Stimulated activated CD8-positive, alpha-beta memory T cell treated with anti-CD3 and anti-CD28 coated beads, Interleukin-4, amount 100 ng/mL, for 4 hours (primary cell): ENCODE results near the gene TTYH3.
"Not testable (repeated sequence)": the region's sequence is repeated elsewhere in the genome, so short reads cannot be mapped to it uniquely, and the experiment has no call there.

Source experiments
- DNase-seq, 2 donors: peaks; one replicate each; pipeline ENCODE4 v3.0.0-alpha.2; 2020; ENCODE audit warnings: low read depth in 2 of 2, low spot score in 1 of 2

Gene TTYH3

DNA sequence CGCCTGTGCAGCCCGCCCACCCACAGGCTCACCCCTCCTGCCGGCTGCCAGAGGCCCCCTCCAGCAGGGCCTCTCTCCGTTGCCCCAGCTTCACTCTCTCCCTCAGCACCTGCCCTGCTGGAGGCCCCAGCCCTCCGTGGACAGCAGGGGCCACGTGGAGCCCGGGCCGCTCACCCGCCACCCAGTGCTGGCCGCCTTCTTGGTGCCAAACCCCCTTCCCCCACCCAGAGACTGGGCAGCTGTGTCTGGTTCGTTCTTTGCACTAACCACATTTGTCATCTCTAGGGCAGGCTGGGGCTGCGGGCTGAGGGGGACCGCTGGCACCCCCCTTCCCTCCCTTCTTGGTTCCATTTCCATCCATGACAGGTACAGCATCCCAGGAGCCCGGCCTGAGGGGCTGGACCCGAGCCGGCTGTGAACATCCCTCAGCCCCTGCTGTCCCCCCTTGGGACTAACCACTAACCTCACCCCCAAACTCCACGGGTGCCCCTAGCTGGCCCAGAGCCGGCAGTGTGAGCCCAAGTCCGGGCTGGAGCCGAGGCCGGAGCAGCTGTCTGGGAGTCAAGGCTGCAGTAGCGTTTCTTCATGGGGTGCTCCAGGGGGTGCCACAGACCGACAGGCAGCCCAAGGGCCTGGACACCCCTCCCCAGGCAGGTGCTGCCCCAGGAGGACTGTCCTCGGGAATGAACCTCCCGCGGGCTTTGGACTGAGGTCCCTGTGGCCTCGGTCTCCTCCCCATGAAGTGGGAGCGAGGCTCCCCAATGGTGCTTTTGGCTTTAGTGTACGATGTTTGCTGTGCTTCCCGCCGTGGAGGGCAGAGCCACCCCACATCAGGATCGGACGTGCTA, 30.7 kb downstream of the TTYH3 start:
- no peak for DNase-seq

DNA sequence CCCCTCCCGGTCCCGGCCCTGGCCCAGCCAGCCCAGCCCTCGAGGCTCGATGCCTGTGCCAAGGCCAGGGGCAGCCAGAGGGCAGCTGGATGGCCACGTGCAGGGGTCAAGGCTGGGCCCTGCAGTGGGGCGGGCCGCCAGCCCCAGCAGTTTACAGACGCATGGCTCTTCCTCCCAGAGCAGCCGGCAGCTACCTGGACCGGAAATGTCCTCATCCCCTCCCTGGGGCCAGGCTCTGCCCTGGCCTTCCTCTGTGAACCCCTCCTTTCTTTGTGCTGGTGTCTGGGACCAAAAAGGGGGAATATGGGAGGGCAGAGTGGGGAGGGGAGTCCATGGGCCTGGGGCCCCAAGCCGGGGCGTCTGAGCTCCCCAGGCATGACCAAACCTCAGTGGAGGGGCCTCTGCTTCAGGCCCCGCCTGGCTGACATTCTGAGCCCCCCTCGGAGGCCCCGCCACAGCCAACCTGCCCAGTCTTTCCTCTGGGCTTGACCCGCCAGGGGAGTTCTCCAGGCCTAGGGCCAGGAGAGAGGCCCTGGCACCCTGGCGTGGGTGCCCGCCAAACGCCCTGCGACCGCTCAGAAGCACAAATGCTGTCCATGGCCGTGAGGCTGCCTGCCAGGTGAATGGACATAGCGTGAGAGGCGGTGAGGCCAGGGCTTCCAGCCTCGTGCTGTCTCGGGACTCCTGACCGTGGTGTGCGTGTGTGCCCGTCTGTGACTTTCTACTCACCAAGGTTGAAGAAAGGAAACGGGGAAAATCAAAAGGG, 31.5 kb downstream of the TTYH3 start:
- no peak for DNase-seq

DNA sequence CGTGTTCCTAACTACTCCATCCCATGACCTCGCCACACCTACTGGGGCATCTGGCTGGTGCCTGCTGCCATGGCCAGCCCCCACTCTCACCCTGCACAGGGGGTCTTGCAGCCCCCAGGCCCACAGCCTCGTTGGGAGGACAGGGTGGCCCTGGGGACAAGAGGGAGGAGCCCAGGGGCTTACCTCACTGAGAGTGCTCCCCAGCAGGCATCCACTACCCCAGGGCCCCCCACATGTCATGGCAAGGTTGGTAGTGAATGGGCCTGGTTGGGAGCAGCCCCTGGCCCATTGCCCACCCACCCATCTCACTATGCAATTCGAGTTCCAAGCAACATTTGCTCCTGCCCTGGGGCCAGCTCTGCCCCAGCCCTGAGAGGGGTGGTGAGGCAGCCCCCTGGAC, 32.2 kb downstream of the TTYH3 start:
- no peak for DNase-seq

DNA sequence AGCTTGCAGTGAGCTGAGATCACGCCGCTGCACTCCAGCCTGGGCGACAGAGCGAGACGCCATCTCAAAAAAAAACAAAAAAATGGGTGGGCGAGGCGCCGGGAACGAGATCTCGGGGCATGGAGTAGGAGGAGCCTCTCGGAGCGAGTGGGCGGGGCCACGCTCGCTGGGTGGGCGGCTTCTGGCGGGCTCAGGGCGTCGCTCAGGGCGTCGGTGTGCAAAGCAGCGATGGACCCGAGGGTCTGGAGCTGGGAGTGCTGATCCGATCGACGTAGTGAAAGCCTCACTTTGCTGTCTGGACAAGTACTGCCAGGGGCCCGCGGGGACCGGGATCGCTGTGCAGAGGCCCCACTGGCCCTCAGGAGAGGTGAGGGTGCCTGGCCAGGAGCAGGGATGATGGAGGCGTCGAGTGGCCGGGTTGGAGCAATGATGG, 33.6 kb downstream of the TTYH3 start:
- no peak for DNase-seq

DNA sequence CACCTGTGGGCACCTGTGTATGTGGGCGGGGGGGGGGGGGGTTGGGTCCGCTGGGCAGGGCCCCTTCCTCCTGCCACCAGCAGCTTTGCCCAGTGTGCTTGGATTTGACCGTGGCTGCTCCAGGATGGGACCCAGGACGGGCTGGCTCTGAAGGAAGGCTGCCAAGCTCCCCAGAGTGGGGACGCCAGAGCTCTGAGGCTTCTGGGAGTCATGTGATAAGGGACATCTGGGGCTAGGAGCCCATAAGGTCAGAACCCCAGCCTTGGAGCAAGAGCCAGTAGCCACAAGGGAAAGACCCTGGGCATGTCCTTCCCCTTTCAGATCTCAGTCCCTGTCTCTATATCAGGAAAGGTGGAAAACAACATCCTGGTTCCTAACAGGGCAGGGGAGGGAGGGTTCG, 34.4 kb downstream of the TTYH3 start:
- no peak for DNase-seq

DNA sequence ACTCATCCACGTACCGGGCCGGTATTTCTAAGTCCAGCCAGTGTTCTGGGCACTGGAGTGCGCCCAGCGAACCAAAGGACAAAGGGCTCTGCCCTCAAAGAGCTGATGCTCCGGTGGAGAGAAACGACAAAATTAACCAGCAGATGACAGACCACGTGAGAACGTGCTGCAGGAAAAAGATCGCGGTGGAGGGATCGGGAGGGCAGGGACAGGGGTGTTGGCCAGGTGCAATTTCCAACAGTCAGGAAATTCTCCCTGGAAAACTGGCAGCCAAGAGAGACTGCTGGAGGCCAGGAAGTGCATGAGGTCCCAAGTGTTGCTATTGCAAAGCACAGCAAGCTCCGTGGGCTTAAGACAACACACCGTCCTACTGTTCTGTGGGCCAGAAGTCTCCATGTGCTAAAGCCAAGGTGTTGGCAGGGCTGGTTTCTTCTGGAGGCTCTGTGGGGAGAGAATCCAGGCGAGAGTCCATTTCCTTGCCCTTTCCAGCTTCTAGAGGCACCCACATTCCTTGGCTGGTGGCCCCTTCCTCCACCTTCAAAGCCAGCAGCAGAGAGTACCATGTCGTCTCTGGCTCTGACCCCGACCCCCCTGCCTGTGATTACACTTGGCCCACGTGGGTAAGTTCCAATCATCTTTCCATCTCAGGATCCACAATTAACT, 34.9 kb downstream of the TTYH3 start:
- DNase-seq: no peak

DNA sequence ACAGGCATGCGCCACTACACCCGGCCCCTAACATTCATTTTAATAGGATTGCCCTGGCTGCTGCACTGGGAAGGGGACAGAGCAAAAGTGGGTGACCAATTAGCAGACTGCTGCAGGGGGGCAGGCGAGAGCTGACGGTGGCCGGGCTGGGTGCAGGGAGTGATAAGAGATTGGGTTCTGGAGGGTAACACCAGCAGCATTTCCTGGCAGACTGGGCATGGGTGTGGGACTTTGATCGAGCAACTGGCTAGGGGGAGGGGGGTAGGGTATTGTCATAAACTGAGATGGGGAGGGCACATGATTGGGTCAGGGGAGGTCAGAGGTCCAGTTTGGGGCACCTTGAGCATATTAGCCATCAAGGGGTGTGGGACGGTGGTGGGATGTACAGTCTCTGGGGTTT, 36.1 kb downstream of the TTYH3 start:
- no peak for DNase-seq

DNA sequence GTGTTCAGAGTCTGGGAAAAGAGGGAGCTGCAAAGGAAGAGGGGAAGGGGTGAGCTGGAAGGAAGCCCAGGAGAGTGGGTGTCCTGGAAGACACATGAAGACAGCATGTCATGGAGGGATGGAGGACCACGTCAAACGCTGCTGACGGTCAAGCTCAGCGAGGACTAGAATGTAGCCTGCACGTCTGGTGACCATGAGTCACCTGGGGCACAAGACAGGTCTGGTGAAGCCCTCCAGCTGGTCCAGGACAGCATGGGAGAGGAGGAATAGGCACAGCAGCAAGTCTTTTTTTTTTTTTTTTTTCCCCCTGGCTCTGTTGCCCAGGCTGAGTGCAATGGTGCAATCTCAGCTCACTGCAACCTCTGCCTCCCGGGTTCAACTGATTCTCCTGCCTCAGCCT, 36.6 kb downstream of the TTYH3 start:
- DNase-seq: no peak

DNA sequence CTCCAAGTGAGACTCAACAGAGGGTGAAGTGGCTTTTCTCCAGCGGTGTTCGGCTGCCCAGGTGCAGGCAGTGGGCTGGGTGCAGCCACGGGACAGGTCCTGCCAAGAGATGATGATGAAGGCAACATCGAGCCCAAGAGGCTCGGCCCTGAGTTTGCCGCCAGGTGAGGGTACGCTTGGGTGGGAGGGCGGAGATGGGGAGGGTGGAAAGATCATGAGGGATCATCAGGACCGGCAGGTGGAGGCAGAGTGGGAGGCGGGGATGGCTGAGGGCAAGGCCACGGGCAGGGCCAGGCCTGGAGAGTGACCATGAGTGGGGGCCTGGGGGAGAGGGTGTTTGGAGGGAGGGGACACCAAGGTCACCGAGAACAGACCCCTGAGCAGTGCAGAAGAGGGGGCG, 38.4 kb downstream of the TTYH3 start:
- no peak for DNase-seq

DNA sequence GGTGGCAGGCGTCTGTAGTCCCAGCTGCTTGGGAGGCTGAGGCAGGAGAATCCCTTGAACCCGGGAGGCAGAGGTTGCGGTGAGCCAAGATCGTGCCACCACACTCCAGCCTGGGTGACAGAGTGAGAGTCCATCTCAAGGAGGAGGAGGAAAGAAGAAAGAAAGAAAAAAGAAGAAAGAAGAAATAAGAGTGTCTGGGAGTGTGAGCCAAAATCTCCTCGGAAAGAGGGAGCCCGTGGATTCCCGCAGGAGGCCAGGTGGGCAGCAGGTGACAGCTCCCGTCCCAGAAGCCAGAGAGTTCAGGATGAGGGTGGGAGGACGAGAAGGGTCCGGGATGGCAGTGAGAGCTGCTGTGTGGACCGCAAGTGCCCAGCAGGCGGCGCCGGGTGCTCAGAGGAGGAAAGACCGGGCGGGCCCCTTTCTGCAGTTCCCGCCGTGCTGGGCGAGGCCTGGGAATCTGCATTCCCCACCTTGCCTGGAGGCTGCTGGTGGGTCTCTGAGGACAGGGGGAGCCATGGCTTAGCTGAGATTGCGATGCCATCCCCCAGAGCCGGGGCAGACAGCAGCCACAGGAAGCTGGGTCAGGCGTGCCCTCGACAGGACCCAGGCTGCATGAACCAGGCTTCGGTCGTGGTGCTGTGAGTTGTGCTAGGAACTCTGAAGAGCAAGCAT, 39.1 kb downstream of the TTYH3 start:
- DNase-seq: peak; percentile 40 to 43

DNA sequence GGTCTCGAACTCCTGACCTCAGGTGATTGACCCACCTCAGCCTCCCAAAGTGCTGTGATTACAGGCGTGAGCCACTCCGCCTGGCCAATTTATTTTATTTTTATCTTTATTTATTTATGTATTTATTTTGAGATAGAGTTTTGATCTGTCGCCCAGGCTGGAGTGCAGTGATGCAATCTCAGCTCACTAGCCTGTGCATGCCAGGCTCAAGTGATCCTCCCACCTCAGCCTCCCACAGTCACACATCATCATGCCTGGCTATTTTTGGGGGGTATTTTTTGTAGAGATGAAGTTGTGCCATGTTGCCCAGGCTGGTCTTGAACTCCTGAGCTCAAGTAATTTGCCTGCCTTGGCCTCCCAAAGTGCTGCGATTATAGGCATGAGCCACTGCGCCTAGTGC, 41.4 kb downstream of the TTYH3 start:
- not testable (repeated sequence) for DNase-seq

DNA sequence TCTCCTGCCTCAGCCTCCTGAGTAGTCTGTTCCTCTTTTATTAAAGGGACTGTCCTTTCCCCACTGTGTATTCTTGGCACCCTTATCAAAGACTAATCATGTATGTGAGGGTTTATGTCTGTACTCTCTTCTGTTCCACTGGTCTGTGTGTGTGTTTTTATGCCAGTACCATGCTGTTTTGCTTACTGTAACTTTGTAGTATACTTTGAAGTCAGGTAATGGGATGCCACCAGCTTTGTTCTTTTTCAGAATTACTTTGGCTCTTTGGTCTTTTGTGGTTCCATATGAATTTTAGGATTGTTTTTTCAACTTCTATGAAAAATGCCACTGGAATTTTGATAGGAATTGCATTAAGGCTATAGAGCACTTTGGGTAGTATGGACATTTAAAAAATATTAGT, 42.1 kb downstream of the TTYH3 start:
- DNase-seq: no peak

DNA sequence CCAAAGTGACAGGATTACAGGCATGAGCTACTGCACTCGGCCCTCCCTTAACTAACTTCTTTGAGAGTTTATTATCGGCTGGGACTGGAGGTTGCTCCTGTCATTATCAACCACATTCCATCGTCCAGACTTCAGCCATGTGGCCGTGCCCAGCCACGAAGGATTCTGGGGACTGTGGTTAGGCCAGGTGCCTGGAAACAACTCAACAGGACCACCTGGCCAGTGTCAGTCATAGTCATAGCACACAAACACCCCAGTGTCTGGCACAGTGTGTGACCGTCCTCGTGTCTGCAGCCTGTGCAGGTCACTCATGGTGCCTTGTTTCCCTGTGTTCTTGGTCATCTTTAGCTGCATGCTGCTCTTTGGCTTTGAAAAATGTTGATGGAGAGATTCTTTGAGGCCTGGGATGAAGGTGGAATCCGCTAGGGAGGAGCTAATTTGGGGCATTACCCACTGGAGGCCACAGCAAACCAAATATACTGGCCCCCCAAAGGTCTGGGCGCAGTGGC, 43.5 kb downstream of the TTYH3 start:
- DNase-seq: no peak

DNA sequence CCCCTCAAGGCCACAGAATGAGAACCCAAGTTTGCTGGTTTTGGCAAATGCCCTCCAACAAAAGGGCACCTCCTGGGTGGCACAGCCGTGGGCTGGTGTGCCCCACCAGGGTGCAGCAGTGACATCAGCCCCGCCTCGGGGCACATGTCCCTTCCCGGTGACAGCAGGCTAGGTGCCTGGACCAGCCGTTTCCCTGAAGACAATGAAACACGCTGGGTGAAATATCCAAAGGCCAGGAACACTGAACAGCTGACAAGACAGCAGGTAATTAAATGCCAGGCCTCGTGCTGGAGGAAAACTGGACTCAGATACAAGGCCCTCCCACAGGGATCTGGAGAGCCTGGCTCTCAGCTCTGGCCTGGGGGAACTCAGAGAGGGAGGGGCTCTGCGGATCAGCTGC, 44.8 kb downstream of the TTYH3 start:
- DNase-seq: not testable (repeated sequence)

DNA sequence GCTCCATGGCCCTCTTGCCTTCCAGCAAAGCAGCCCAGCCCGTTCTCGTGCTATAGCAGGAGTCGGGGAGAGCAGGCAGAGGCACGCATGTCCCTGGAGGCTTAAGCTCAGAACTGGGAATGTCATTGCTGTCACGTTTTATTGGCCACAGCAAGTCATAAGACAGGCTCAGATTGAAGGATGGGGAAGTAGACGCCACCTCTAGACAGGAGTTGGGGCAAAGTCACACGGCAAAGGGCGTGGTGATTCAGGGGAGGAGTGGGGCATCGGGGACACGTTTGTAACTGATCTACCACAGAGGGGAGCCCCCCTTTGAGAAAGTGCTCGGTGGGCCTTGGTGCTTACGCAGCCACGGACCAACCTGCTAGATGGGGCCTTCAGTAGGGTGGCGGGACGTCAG, 46.7 kb downstream of the TTYH3 start:
- DNase-seq: not testable (repeated sequence)

DNA sequence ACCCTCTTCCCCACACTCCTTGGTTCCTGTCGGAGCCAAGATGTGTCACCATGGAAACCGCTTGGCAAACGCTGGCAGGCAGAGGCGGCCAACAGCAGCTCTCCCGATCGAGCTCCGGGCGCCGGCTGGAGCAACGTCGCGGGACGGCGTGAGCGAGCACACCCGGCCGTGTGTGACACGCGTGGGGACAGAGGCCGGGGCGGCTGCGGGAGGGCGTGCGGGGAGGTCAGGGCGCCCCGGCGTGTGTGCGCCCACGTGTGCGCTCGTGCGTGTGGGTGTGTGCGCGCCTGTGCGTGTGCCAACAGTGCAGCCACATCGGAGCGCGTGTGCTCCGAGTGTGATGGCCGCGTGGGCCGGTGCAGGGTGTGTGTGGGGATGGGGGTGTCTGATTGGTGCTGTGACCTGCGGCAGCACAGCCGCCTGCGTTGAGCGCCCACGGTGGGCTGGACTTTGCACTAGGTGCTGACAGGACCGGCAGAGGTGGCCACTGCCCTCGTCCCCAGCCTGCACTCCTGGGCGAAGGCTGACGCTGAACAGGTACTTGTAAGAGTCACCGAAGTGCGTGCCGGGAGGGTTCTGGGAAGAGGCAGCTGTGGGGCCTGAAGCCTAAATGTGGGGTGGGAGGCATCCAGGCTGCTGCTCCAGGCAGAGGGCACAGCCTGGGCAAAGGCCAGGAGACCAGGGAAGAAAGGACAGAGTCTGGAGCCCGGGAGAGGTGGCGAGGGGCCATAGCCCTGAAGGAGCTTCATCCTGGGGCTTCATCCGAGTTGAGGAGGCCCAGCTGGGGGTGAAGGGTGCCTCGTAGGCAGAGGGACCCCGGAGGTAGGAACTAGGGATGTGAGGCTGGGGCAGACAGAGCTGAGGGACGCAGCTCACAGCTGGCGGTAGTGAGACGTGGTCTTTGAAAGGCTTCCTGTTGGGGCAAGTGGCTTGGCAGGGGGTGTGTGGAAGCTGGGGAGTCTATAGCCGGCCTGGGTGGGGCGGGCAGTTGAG, 47.6 kb downstream of the TTYH3 start:
- not testable (repeated sequence) for DNase-seq

DNA sequence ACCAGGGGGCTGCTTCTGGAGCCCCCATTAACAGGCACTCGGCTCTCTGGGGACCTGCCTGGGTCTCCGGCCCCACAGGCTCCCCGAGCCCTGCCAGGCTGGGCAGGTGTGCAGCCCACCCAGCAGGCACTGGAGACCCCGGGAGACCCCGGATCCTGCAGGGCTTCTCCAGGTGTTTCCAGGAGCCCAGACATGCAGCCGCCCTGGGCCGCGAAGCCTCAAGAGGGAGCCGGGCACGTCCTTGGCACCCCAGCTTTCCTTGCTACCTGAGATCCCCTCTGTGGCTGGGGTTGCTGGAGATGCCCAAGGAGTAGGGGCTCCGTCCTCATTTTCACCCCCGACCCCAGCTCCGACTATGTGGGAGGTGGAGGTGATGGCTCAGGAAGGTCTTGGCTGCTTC, 48.5 kb downstream of the TTYH3 start:
- no peak for DNase-seq

DNA sequence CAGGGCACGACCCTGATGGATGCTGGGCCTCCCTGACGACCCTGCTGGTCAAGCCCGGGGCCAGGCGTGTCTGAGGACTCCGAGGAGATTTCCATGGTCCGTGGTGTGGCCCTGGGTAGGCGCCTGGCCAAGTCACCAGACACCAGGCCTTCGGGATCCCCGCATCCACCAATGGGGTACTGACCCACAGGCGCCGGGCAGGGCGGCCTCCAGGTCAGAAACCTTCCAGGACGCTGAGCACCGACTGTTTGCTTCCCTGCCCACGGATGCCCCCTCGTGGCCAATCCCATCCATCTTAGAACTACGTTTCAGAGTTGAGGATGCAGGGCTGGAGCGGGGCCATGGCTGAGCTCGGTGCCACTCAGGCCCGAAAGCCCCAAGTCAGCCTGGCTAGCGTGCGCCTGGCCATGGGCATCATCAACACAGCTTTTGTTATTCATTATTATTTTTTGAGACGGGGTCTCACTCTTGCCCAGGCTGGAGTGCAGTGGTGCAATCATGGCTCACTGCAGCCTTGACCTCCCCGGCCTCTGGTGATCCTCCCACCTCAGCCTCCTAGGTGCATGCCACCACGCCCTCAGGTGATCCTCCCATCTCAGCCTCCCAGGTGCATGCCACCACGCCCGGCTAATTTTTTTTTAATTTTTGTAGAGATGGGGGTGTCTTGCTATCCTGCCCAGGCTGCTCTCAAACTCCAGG, 49.2 kb downstream of the TTYH3 start:
- peak in 1 of 2 donors; percentile 27 for DNase-seq
